Glomerular visceral epithelial cell (primary cell): Measurements from ENCODE around the gene ABCA7.
A peak's percentile ranks its signal among the peaks of the same experiment; 100 is the strongest.
"Not testable (repeated sequence)": the region's sequence is repeated elsewhere in the genome, so short reads cannot be mapped to it uniquely, and the experiment has no call there.

Experiments
- DNase-seq: peaks from one replicate; pipeline ENCODE4 v3.0.0-alpha.2; 2016; ENCODE audit errors: extremely low spot score

The ABCA7 gene

GRCh38 chr19:1016647-1017114 is 23.2 kb upstream of the ABCA7 start:
- DNase-seq = peak; percentile 89

GRCh38 chr19:1017115-1017905 is 22.6 kb upstream of the ABCA7 start:
- DNase-seq = peak; percentile 47

- DNase-seq = no peak
Observed at GRCh38 chr19:1017906-1018305, 22.0 kb upstream of the ABCA7 start.

DNA sequence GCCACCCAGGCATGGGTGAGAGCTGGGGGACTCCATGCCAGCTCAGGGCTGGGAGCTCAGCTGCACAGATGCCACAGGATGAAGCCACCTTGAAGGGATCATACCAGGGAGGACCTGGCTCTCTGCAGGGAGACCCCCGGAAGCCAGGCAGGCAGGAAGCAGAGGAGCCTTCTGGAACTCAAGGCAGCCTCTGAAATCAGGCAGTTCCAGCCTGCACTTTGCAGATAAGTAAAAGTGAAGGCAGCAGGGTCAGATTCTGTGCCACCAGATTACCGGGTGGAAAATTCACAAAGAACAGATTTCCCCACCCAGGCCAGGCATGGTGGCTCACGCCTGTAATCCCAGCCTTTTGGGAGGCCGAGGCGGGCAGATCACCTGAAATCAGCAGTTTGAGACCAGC is 21.5 kb upstream of the ABCA7 start:
- DNase-seq = no peak

DNA sequence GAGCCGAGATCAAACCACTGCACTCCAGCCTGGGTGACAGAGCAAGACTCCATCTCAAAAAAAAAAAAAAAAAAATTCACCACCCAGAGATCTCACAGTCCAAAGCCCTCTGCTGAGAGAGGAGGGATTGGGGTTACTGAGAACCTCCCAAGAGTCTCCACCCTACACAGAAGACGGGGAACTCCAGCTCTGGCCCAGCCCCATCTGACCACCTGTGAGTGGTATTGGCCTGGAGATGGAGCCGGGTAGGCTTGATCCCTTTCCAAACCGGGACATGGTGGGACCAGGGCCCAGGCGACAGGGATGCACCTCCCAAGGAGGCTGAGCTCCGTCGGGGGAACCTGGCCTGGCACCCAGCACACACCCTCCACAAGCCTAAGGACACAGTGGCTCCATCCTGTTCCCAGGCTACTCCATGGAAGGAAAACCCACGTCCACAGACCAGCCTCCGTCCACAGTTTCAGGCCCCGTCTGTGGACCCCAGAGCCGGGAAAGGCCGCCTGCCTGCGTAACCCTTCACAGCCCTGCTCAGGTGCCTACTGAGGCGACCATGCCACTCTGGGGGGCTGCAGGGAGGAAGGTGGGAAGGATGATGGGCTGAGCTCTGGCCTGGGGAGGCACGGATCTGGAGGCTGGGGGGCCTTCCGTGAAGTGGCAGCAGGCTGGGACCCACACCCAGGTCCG is 20.8 kb upstream of the ABCA7 start:
- no peak for DNase-seq

DNA sequence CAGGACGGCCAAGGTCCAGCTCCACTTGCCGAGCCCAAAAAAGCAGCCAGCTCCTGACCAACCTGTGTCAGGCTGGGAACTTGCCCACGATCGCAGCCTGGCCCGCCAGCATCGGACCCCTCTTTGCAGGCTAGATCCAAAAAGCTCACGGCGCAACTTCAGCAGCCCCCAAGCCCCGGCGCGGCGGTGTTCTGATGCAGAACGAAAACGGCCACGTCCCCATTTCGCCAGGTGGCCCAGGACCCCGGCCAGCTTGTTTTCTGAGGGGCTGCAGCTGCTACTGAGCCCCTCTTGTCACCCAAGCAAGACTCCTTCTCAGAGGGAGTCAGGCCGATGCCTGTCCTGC is 20.3 kb upstream of the ABCA7 start:
- no peak for DNase-seq

- DNase-seq = no peak
Observed at GRCh38 chr19:1019980-1020867, 19.7 kb upstream of the ABCA7 start.

- DNase-seq = peak; percentile 98
Observed at GRCh38 chr19:1020868-1021425, 19.0 kb upstream of the ABCA7 start, which contains the start of gene TMEM259. Gene TMEM259 (minus strand): TSS chr19:1021123. CDS start chr19:1020996, 127 bp downstream.

DNA sequence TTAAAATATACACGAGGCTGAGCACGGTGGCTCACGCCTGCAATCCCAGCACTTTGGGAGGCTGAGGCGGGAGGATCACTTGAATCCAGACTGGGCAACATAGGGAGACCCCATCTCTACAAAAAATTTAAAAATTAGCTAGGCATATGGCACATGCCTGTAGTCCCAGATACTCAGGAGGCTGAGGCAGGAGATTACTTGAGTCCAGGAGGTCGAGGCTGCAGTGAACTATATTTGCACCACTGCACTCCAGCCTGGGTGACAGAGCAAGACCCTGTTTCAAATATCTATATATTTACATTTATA is 16.1 kb upstream of the ABCA7 start:
- not testable (repeated sequence) for DNase-seq

GRCh38 chr19:1025080-1025479 is 14.8 kb upstream of the ABCA7 start:
- not testable (repeated sequence) for DNase-seq

GRCh38 chr19:1025960-1026782 is 13.7 kb upstream of the ABCA7 start, which contains the start of gene CNN2:
Gene CNN2 (plus strand): TSS chr19:1026608. CDS start chr19:1026662, 54 bp downstream.
- peak; percentile 80 for DNase-seq

- peak; percentile 42 for DNase-seq
Observed at GRCh38 chr19:1026783-1027649, 12.9 kb upstream of the ABCA7 start.

DNA sequence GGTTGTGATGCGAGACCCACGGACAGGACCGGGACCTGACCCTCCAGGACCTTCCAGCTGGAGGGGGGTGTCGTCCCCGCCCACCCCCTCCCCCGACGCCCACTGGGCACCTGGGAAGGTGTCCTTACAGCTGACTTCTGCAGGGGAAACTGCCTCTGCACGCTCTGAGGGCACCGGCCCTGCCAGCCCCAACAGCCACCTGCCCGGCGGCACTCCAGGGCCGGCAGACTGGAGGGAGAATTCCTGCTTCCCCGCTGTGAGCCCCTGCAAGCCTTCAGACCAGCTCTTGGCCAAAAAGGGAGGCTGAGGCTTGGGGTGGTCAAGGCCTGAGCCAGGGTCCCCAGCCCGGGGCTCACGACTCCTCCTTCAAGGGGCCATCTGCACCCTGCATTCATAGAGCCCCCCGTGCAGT is 12.3 kb upstream of the ABCA7 start:
- no peak for DNase-seq

GRCh38 chr19:1028062-1028926 is 11.6 kb upstream of the ABCA7 start:
- peak; percentile 97 for DNase-seq

DNA sequence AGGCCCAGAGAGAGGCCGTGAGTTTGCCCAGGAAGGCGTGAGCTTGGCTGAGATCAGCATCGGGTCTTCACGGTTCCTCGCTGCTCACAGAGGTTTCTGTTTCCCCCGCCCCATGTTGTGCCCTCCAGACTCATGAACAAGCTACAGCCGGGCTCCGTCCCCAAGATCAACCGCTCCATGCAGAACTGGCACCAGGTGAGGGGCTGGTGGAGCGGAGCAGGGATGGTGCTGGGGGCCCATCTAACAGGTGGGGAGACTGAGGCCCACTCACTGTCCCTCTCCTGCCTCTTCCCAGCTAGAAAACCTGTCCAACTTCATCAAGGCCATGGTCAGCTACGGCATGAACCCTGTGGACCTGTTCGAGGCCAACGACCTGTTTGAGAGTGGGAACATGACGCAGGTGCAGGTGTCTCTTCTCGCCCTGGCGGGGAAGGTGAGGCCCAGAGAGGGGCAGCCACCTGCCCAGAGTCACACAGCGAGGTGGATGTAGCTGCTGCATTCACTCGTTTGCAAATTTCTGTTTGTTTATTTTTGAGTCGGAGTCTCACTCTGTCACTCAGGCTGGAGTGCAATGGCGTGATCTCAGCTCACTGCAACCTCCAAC is 7.5 kb upstream of the ABCA7 start:
- DNase-seq = no peak

- no peak for DNase-seq
Observed at GRCh38 chr19:1035998-1036621, 3.8 kb upstream of the ABCA7 start.

DNA sequence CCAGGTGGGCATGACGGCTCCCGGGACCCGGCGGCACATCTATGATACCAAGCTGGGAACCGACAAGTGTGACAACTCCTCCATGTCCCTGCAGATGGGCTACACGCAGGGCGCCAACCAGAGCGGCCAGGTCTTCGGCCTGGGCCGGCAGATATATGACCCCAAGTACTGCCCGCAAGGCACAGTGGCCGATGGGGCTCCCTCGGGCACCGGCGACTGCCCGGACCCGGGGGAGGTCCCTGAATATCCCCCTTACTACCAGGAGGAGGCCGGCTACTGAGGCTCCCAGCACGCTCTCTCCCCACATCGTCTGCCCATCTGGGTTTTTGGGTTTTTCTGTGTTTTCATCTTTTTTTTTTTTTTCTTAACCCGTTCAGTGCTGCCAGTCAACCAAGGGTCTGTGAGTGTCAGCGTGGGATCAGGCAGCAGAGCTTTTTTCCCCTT is 2.3 kb upstream of the ABCA7 start:
- no peak for DNase-seq
